Suprapubic skin (tissue), 4 donors: ENCODE measurements around the gene EMD. TPM values are rescaled to one million over a fixed set of nuclear protein-coding genes. Genes with fewer than 3 reads are reported as not detected.

Experiments
- DNase-seq, 2 donors: peaks; one replicate each; pipeline ENCODE4 v3.0.0-alpha.2; 2019; ENCODE audit warnings: low spot score in 2 of 2
- H3K27ac ChIP-seq: fragments of 200-600 bp; sonication (generic); one replicate; pipeline ENCODE4 v1.5.1; 2019
- H3K27me3 ChIP-seq: fragments of 200-600 bp; sonication (generic); one replicate; pipeline ENCODE4 v1.5.1; 2019
- H3K36me3 ChIP-seq: fragments of 200-600 bp; sonication (generic); one replicate; pipeline ENCODE4 v1.5.1; 2019
- H3K4me1 ChIP-seq: fragments of 200-600 bp; sonication (generic); one replicate; pipeline ENCODE4 v1.5.1; 2019
- H3K4me3 ChIP-seq: fragments of 200-600 bp; sonication (generic); one replicate; pipeline ENCODE4 v1.5.1; 2019; ENCODE audit warnings: mild to moderate bottlenecking
- H3K9me3 ChIP-seq: fragments of 200-600 bp; sonication (generic); one replicate; pipeline ENCODE4 v1.5.1; 2019
- CTCF ChIP-seq, 2 donors: fragments of 200-600 bp in 1 of 2; fragments of 450-650 bp in 1 of 2; sonication (generic) in 1 of 2; IDR thresholded peaks; one replicate each; pipeline ENCODE4 v1.5.1; 2016 to 2019; ENCODE audit warnings: antibody characterized with exemption in 2 of 2, mild to moderate bottlenecking in 1 of 2, moderate library complexity in 1 of 2
- EP300 ChIP-seq: sonication (generic); formaldehyde crosslinking; IDR thresholded peaks from one replicate; pipeline ENCODE4 v1.6.1; 2017; ENCODE audit warnings: antibody characterized with exemption
- POLR2A ChIP-seq, 2 donors: fragments of 450-650 bp; IDR thresholded peaks; one replicate each; pipeline ENCODE4 v1.6.1; 2017; ENCODE audit warnings: antibody characterized with exemption in 2 of 2, mild to moderate bottlenecking in 2 of 2, moderate library complexity in 2 of 2
- POLR2AphosphoS5 ChIP-seq, 3 donors: sonication (generic); formaldehyde crosslinking; IDR thresholded peaks; one replicate each; pipeline ENCODE4 v1.6.1; 2017; ENCODE audit warnings: antibody characterized with exemption in 3 of 3
- WGBS: methylation state at CpG from one replicate; pipeline ENCODE4 v1.1.5; 2018; 5-methylcytosine and 5-hydroxymethylcytosine counted together
- total RNA-seq, 4 donors: library from RNA; depleted of rRNA; stranded (reverse); fragments of >200 nt; gene quantifications; one replicate each; pipeline ENCODE4 v1.1.0, GENCODE V29; 2016

Gene EMD
- total RNA-seq, 4 donors from 2014 or later, result 34.4 to 57.0 (median 53.0) TPM

GRCh38 chrX:154358011-154358410 lies 21.1 kb upstream of the EMD start:
- Histone ChIP-seq H3K9me3 (no peaks in the 10 kb centered on the region), H3K27me3 (no peaks in the 10 kb centered on the region), H3K36me3 (peaks cover 96% of the 10 kb centered on the region), H3K4me1 (no peaks in the 10 kb centered on the region), H3K27ac (no peak overlapping the region), H3K4me3 (no peak overlapping the region)
- no peak for TF ChIP-seq POLR2AphosphoS5 (IDR thresholded peaks at IDR 0.05)
- TF ChIP-seq CTCF (IDR thresholded peaks at IDR 0.05), result no peak
- TF ChIP-seq EP300, result no peak
- no peak for TF ChIP-seq POLR2A (IDR thresholded peaks at IDR 0.05)
- DNase-seq, result no peak
- WGBS, result 94% methylated on average over 6 of the region's 11 CpGs

- 95% methylated on average over 5 of the region's 6 CpGs for WGBS
- Histone ChIP-seq H3K4me1 (no peaks in the 10 kb centered on the region), H3K4me3 (no peak overlapping the region), H3K9me3 (no peaks in the 10 kb centered on the region), H3K27ac (no peak overlapping the region), H3K36me3 (peaks cover 93% of the 10 kb centered on the region), H3K27me3 (no peaks in the 10 kb centered on the region)
- DNase-seq, result no peak
- no peak for TF ChIP-seq CTCF (IDR thresholded peaks at IDR 0.05)
- no peak for TF ChIP-seq EP300
- no peak for TF ChIP-seq POLR2A (IDR thresholded peaks at IDR 0.05)
- no peak for TF ChIP-seq POLR2AphosphoS5 (IDR thresholded peaks at IDR 0.05)
These were observed 20.3 kb upstream of the EMD start for GRCh38 chrX:154358829-154359228.

GRCh38 chrX:154359362-154360154 lies 19.5 kb upstream of the EMD start:
- Histone ChIP-seq H3K36me3 (peaks cover 93% of the 10 kb centered on the region), H3K9me3 (no peaks in the 10 kb centered on the region), H3K4me1 (no peaks in the 10 kb centered on the region), H3K27ac (no peak overlapping the region), H3K4me3 (no peak overlapping the region), H3K27me3 (no peaks in the 10 kb centered on the region)
- DNase-seq, result no peak
- WGBS, result 96% methylated on average over 22 of the region's 41 CpGs
- TF ChIP-seq POLR2A (IDR thresholded peaks at IDR 0.05), result no peak
- no peak for TF ChIP-seq CTCF (IDR thresholded peaks at IDR 0.05)
- no peak for TF ChIP-seq POLR2AphosphoS5 (IDR thresholded peaks at IDR 0.05)
- no peak for TF ChIP-seq EP300

GRCh38 chrX:154360155-154360713 lies 18.9 kb upstream of the EMD start:
- no peak for DNase-seq
- WGBS, result 93% methylated on average over 24 of the region's 34 CpGs

More at GRCh38 chrX:154360155-154360713, 18.9 kb upstream of the EMD start:
- TF ChIP-seq CTCF (IDR thresholded peaks at IDR 0.05) (no peak), POLR2AphosphoS5 (IDR thresholded peaks at IDR 0.05) (no peak), EP300 (no peak), POLR2A (IDR thresholded peaks at IDR 0.05) (no peak)
- H3K4me1 ChIP-seq, result no peaks in the 10 kb centered on the region
- H3K36me3 ChIP-seq, result peaks cover 93% of the 10 kb centered on the region
- no peak overlapping the region for H3K4me3 ChIP-seq
- no peaks in the 10 kb centered on the region for H3K9me3 ChIP-seq
- H3K27ac ChIP-seq, result no peak overlapping the region
- no peaks in the 10 kb centered on the region for H3K27me3 ChIP-seq
